Heart left ventricle (tissue), 13 donors: ENCODE results near the gene ITGB3BP.

Experiments used
- CTCF ChIP-seq, 12 donors: fragments of 200-600 bp; sonication (generic) in 4 of 12; IDR thresholded peaks; one replicate each; pipeline versions ENCODE4 v1.5.0 to v1.8.0; 2018 to 2022; ENCODE audit warnings: antibody characterized with exemption in 12 of 12, mild to moderate bottlenecking in 5 of 12
- POLR2A ChIP-seq, 2 donors: fragments of 450-650 bp; IDR thresholded peaks; one replicate each; pipeline ENCODE4 v1.6.1; 2017; ENCODE audit warnings: antibody characterized with exemption in 2 of 2, mild to moderate bottlenecking in 2 of 2, moderate library complexity in 2 of 2
- donor health status: ischemic (EF 13 %, LVEDD 7.1; RV severe dilation, severe dysfunction).
- donor health status: DM: no; HTN: yes; CAD: no.
- donor health status: DM: no; HTN: no; CAD: no.
- donor health status: ischemic (EF 25% LVEDD 6.9; RV normal size, moderate dysfunction).
- donor health status: ischemic (EF 25% LVEDD 5.7; RV mildly dilated, moderate dysfunction).
- donor health status: ischemic (EF 35%, LVEDD 5.7; RV mildly dilated, moderate dysfunction).
- donor health status: nonischemic (EF 11% LVEDD 7.7; RV severe dilation, severe dysfunction).
- donor health status: DM: yes; HTN: yes; CAD: no.
- donor health status: PGD.
- donor health status: ischemic (EF 29% LVEDD 5.4; RV normal size, mild dysfunction).
- donor health status: nonischemic (EF 23%, LVEDD 6.1; RV moderate dilation, normal function).

- TF ChIP-seq POLR2A (IDR thresholded peaks at IDR 0.05) (no peak), CTCF (IDR thresholded peaks at IDR 0.05) (no peak)
Measured at GRCh38 chr1:63512584-63512983, 10.4 kb downstream of the ITGB3BP start.
